HL-60 (cell line): ENCODE results near the gene IFT43.

Experiments
- POLR2AphosphoS5 ChIP-seq: IDR thresholded peaks from 2 replicates; pipeline ENCODE4 v1.6.1; 2012; ENCODE audit warnings: low read depth
- TF ChIP-seq, protein P1 (sequence below): IDR thresholded peaks from one replicate; pipeline ENCODE4 v1.5.1; 2011; ENCODE audit warnings: low read length, control low read depth, inconsistent platforms; ENCODE audit not compliant: insufficient read depth

DNA sequence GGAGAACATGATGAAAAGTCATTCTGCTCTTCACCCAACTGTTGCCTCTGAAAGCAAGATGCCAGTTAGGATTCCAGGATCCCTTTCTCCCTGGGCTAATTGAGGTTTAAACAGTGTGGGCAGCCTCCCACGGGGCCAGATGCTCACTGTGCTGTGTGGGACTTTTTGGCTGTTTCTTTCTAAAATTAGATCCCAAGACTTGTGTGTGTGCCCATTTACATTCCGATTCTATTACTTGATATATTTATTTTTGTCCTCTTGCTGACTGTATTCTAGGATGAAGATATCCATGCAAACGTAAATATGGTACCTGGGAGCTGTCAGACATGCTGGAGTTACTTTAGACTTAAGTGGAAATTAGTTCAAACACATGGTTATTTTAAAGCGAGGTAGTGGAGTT, 6.2 kb downstream of the IFT43 start:
- TF ChIP-seq POLR2AphosphoS5 = no peak
- TF ChIP-seq, protein P1, sequence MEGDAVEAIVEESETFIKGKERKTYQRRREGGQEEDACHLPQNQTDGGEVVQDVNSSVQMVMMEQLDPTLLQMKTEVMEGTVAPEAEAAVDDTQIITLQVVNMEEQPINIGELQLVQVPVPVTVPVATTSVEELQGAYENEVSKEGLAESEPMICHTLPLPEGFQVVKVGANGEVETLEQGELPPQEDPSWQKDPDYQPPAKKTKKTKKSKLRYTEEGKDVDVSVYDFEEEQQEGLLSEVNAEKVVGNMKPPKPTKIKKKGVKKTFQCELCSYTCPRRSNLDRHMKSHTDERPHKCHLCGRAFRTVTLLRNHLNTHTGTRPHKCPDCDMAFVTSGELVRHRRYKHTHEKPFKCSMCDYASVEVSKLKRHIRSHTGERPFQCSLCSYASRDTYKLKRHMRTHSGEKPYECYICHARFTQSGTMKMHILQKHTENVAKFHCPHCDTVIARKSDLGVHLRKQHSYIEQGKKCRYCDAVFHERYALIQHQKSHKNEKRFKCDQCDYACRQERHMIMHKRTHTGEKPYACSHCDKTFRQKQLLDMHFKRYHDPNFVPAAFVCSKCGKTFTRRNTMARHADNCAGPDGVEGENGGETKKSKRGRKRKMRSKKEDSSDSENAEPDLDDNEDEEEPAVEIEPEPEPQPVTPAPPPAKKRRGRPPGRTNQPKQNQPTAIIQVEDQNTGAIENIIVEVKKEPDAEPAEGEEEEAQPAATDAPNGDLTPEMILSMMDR = no peak
